ENCODE data around the gene GRAP2.

GRAP2 gene

DNA sequence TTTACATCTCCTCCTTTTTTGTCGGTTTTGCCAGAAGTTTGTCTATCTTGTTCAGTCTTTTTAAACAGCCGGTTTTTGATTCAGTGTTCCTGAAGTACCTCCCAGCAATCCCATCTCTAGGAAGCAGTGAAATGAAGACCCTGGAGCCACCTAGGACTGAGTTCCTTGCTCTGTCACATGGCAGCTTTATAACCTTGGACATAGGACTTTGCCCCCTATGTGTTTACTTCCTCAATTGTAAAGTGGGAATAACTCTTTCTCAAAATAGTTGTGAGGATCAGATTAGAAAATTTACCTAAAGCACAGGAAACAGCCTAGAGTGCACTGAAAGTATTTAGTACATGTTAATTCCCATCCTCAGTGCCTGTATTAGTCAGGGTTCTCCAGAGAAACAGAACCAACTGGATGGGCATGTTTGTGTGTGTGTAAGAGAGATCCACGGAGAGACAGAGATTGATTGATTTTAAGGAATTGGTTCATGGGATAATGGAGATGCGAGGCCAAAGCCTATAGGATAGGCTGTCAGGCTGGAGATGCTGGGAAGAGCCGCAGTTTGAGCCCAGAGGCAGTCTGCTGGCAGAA lies 113.9 kb downstream of the GRAP2 start:
- no peak for DNase-seq (ENCODE audit: low read depth in 2 of 2)

GRCh38 chr22:40015358-40015976 lies 114.6 kb downstream of the GRAP2 start:
- no peak for DNase-seq (ENCODE audit: low read depth in 2 of 2)

- DNase-seq (ENCODE audit: low read depth in 2 of 2): no peak
Observed at GRCh38 chr22:40018051-40018450, 117.2 kb downstream of the GRAP2 start.

GRCh38 chr22:40019100-40019499 lies 118.2 kb downstream of the GRAP2 start:
- no peak for DNase-seq (ENCODE audit: low read depth in 2 of 2)

DNA sequence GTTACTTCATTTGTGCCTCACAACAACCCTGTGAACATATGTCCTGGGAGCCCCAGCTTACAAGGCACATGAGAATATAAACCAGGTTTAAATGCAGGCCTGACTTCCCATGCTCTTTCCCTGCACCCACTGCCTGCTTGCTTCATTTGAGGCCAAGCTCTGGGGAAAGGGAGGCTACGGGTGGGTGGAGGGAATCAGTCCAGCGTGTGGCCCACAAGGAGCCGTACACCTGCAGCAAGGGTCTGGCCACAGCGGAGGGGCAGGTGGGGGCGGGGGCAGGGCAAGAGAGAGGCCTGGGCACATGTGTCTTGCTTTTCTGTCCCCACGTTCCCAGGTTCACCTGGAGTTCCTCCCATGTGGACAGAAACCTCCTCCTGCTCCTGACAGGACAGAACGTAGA lies 120.1 kb downstream of the GRAP2 start:
- no peak for DNase-seq (ENCODE audit: low read depth in 2 of 2)

GRCh38 chr22:40021401-40022000 lies 120.6 kb downstream of the GRAP2 start:
- no peak for DNase-seq (ENCODE audit: low read depth in 2 of 2)

GRCh38 chr22:40022536-40023240 lies 121.8 kb downstream of the GRAP2 start:
- no peak for DNase-seq (ENCODE audit: low read depth in 2 of 2)

All from stimulated activated CD4-positive, alpha-beta T cell treated with anti-CD3 and anti-CD28 coated beads, Interleukin-1b, Interleukin-23, amount 100 ng/mL, for 4 hours (primary cell).